NCI-H1105 treated with DMSO at 0.1 percent for 48 hours (cell line): ENCODE results near the gene LRRFIP1.
"Not testable (repeated sequence)": the region's sequence is repeated elsewhere in the genome, so short reads cannot be mapped to it uniquely, and the experiment has no call there.

ENCODE experiments used
- DNase-seq: peaks from one replicate; lab custom pipeline; 2025; lab: John Stamatoyannopoulos, UW

Gene LRRFIP1

DNA sequence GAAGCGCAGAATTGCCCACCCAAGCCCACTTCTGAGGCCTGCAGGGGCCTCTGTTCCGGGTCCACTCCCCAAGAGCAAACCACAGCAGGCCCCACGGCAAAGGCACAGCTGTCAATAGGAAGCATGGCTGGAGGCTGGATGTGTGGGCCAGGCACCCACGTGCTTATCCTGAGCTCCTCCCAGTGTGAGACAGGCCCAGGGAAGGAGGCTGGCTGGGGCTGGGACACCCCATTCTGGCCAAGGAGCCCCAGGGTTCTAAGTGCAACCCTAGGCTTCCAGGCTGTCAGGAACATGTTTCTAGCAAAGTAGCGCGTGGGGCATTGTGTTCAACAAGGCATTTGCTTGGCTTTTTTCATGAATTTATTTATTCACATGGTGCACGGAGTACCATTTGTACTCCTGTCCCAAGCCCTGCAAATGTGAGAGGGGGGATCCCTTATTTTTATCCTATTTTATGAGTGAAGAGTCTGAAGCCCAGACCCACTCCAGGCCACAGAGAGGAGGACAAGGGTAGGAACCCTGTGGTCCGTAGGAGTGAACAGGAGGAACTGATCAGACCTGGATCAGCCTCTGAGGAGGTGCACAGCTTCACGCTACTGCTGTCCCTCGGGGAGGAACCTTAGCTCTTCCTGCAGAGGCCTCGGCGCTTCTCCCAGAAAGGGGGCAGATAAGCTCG, 30.7 kb upstream of the LRRFIP1 start:
- no peak for DNase-seq

DNA sequence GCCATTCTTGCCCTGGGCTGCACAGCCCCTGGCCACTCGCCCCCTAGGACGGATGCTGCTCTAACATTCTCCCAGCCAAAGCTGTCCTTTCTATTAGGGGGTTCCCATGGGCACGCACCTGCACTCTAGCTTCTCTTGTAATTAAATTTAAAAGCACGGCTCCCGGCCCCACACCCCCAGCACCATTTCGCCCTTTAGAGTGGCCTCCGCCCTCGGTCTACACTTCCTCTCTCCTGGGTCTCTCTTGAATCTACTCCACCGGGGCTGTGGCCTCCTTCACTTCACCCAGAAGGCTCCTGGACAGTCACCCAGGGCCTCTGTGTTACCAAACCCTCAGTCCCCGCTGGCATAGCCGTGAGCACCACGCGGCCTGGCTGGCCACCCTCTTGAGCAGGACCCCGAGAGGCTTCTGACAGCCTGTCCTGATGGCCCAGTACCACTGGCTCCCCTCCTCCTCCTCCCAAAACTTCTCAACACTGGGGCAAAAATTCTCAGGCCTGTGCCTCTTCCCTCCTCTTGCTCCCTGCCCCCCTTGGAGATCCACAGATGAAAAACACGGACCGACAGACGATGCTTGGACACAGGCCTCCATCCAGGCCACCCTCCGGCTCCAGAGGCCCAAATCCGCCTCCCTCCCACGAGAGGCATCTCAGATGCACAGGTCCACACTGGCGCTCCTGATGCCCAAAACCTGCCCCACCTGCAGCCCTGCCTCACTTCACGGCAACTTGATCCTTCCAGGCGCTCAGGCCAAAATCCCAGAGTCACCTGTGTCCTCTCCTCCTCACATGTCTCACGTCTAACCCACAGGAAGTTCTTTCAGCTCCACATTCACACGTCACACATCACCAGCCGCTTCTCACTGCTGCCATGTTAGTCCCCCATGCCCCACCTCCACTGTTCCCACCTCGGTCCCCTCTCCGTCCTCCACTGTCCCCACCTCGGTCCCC, 29.9 kb upstream of the LRRFIP1 start:
- no peak for DNase-seq

DNA sequence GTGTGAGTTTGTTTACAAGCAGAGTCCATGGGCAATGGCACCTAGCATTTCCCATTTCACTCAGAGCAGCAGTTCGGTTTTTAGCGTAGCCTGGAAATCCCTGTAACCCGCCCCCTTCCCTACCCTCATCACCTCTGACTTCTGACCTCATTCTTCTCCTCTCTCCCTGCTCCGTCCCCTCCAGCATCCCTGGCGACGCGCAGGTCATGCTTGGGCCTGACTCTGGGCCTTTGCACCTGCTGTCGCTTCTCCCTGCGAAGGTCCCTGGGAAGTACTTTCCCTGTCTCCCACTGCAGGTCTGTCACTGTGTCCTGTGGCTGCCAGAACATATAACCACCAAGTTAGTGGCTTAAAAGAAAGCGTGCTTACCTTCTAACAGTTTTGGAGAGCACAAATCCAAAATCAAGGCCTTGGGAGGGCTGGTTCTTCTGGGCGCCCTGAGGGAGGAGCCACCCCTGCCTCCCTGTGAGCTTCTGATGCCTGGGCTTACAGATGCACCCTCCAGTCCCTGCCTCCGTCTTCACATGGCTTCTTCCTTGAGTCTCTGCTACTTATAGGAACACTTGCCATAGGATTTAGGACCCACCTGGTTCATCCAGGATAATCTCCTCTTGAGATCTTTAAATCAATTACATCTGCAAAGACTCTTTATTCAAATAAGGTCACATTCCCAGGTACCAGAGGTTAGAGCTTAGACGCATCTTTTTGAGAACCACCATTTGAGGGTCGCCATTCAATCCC, 28.7 kb upstream of the LRRFIP1 start:
- no peak for DNase-seq

DNA sequence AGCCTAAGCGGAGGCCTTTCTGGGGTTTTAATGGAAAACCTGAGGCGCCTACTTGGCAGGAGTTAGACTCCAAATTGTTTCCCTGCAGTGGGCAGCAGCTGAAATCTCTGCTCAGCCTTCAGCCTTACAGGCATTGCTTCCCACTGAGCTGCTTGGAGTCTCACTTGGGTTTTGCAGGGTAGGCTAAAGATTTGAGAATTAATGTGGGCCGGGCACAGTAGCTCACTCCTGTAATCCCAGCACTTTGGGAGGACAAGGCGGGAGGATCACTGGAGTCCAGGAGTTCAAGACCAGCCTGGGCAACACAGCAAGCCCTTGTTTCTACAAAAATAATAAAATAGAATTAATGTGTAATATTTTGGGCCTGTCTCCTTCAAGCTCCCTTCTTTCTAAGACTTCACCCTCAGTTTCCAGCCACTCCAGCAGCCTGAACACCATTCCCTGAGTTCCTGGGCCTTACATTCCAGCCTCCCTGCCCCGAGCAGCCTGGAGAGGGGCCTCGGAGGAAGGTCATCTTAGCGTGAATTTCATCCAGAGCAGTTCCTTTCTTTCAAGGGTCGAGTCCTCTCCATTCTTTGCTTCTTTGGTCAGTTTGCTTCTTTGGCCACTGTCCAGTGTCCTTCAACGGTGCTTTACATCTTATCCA, 27.8 kb upstream of the LRRFIP1 start:
- no peak for DNase-seq

DNA sequence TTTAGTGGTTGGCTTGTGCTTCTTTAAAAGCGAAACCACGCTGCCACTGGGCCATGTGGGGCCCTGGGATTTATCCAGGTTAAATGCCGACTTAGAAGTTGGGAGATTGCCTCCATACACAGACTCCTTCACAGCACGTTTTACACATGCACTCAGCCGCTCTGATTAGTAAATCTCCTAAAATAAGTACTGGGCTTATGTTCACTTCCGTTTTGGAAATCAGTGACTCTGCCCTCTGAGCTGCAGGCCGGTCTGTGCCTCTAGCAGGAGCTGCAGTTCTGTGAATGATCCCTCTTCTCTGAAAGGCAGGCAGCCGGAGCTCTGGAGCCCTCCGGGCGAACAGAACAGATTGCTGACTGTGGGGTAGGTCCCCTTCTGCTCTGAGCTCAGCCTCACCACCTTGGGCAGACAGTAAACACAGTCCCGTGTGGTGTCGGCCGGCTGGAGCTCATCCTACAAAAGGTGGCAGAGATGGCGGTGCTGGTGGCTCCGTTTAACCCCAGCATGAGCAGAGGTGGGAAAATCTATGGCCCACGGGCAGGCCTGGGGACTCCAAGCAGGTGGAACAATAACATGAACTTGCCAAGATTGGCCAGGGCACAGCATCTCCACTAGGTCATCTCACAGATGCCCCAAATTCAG, 27.1 kb upstream of the LRRFIP1 start:
- DNase-seq, result no peak

DNA sequence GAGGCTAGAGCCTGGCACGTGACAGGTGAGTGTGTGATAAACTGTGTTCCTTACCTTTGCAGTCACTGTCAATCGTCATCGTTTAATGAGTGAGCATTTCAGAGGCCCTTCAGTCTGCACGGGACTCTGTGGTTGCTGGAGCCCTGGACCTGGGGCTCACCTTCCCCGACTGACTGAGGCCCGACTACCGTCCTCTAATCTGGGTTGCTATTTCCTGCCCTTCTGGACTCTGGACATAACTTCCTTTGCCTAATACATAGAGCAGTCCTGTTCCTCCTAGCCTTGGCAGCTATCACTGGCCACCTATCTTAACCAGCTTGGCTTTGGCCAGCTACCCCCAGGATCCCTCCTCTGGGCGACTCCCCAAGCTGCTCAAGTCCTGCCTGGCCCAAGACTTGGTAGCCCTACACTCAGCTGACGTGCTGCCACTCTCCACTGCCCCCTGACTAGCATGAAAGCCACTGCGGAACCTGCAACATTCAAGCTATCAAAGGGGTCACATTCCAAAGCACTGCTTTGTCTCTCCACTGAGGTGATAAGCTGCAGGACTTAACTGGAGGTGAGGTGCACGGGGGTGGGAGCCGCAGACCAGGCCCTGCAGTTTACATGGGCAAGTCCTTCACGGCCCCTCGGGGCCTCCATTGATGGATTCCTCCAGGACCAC, 25.8 kb upstream of the LRRFIP1 start:
- DNase-seq, result no peak

DNA sequence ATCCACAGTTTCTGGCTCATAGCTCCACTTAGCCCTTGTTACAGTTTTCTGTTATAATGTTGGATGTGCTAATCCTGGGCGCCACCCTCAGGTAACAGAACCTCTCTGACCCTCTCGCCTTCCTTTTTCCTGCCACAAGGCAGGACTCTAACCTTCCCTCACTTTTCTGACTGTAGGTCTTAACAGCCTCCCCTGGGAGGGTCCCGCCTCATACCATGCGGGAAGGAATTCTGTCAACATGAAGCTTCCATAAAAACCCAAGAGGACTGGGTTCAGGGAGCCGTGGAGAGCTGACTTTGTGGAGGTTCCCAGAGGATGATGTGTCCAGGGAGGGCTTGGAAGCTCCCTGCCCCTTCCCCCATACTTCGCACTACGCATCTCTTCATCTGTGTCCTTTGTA, 25.0 kb upstream of the LRRFIP1 start:
- DNase-seq, result no peak

DNA sequence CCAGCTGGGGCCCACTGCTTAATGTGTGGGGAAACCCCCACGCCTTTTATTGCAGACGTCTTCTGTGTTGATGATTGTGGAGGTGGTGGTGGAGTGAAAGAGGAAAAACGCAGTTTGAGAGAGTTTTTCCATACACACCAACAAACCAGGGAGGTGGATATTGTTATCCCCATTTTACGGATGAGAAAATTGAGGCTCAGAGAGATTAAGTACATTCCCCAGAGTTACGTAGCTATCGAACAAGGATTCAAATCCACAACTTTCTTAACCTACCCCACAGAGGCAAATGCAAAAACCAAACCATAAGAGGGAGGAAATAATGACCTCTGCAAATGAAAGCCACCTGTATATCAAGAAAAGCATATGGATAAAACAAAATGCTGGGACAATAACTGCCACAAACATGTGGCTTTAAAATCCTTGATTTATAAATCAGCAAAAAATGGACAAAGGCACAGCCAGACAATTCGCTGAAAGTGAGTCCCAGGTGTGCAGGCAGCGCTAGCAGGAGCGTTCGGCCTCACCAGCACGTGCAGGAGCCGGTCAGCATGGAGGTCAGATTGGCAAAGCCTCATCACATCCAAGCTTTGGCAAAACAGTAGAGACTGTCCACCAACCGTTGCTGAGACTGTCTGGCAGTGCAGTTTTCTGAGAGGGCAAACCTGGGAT, 24.2 kb upstream of the LRRFIP1 start:
- DNase-seq, result no peak

DNA sequence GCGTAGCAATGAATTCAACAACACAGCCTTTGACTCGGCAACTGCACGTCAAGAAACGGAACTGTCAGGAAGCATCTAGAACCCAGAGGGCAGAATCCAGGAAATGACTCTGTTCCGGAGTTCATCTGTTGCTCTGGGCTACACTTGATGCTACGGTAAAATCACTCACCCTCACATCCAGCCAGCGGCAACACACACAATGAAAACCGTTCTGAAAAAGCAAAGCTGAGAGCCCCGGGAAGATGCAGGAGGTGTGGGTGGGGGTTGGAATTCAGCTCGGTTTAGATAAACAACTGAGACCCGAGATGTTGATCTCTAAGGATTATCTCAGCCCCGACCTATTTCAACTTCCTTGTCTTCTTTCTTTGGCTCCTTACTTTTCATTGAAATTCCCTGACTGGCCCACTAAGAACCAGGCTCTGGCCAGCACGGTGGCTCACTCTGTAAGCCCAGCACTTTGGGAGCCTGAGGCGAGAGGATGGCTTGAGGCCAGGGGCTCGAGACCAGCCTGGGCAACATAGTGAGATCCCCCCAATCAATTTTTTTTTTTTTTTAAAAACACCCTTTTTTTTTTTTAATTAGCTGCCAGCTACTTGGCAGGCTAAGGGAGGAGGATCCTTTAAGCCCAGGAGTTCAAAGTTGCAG, 23.5 kb upstream of the LRRFIP1 start:
- DNase-seq, result no peak

DNA sequence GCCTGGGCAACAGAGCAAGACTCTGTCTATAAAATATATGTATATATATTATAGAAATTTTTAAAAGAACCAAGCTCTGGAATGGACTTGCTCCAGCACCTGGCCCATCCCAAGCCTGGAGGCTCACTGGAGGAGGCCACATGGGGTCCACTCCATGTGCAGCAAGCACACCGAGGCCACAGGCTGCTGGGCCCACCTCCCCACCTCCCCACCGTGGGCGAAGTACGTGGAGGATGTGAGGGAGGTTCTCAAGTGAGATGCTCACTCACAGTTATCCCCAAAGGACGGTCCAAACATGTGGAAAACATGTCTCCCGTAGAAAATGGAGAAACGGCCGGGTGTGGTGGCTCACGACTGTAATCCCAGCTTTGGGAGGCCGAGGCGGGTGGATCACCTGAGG, 23.0 kb upstream of the LRRFIP1 start:
- DNase-seq, result no peak

DNA sequence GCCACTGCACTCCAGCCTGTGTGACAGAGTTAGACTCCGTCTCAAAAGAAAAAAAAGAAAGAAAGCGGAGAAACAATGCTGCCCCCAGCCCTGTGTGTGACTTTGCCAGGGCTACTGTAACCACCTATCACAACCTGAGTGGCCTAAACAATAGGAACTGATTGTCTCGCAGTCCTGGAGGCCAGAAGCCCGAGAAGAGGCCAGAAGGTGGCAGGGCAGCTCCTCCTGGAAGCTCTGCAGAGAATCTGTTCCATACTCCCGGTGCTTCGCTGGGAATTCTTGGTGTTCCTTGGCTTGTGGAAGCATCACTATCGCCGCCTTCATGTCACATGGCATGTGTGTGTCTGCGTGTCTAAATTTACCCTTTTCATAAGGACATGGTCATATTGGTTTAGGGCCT, 22.4 kb upstream of the LRRFIP1 start:
- no peak for DNase-seq

DNA sequence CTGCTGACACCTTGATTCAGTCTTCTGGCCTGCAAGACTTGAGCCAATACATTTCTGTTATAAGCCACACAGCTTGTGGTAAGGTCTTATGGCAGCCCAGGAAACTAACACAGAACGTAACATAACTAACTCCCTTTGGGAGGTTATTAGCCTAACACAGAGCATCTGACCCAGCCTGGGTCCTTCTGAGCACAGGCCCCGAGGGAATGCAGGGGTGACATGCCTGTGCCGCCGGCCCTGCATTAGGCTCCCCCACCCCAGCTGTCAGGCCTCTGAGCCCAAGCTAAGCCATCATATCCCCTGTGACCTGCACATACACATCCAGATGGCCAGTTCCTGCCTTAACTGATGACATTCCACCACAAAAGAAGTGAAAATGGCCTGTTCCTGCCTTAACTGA, 20.9 kb upstream of the LRRFIP1 start:
- DNase-seq, result not testable (repeated sequence)

DNA sequence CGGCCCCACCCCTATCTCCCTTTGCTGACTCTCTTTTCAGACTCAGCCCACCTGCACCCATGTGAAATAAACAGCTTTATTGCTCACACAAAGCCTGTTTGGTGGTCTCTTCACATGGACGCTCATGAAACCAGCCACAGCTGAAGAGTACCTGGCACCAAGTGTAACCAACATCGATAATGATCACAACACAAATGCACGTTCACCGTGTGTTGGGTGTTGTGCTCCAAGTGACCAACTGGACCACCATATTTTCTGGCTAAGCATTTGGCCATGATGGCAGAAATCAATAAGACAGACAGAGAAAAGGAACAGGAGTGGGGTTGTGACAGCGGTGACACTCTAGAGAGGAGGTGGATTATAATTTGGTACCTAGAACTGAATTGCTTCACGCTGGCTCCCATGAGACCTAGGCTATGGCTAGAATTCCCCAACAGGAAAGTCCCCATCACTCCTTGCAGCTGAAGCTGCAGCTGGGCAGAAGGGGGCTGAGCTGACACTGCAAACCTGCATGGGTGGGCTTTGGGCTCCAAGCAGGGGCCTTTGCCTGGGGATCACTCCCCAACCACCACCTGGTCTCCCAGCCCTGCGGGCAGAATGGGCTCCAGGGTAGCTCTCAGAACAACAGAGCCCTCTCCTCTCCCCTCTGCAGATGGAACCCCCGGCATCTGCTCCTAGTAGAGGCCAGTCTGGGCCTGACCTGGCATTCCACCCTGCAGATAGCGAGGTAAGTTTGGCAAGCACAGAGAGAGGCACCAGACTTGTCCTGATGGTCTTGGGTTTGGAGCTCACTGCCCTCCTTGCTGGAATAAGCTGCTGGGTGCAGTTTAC, 14.6 kb upstream of the LRRFIP1 start:
- DNase-seq, result no peak

DNA sequence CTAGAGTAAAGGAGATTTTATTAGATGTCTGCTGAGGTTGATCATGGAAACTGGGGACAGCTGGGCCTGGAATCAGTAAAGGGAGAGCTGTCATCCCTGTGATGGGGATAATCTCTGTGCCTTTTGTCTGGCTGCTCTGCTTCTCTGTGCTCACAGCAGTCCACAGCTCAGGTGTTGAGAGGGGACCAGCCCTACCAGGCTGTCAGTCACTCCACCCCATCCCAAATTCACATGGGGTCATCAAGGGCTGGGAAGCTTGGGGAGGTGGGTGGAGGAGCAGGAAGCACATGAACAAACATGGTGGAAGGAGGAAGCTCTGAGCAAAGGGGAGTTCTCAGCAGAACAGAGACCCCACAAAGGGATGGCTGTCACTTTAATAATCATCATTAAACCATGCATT, 13.7 kb upstream of the LRRFIP1 start:
- DNase-seq, result no peak

DNA sequence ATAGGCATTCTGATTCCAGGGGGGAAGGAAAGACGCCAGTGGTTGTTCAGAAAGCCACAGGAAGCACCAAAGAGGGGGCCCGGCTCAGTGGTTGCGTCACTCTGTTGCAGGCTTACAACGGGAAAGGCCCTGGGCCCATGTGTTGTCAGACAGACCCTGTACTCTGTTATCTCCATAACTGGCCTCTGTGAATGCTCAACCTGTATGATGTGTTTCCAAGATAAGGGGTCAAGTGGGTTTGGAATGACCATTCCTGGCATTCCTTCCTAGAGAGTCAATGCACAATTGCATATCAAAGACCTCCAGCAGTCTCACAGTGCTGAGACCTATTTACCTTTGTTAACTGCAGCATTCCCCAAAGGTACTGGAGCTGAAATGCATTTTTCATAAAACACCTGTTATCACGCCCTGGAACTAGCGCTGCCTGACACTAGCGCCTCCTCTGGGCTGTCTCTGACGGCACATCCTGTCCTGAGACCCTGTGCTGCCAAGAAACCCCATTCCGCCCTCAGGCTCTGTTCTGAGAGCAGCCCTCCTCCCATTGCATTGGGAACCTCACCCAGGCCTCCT, 13.2 kb upstream of the LRRFIP1 start:
- DNase-seq, result peak; percentile 37

DNA sequence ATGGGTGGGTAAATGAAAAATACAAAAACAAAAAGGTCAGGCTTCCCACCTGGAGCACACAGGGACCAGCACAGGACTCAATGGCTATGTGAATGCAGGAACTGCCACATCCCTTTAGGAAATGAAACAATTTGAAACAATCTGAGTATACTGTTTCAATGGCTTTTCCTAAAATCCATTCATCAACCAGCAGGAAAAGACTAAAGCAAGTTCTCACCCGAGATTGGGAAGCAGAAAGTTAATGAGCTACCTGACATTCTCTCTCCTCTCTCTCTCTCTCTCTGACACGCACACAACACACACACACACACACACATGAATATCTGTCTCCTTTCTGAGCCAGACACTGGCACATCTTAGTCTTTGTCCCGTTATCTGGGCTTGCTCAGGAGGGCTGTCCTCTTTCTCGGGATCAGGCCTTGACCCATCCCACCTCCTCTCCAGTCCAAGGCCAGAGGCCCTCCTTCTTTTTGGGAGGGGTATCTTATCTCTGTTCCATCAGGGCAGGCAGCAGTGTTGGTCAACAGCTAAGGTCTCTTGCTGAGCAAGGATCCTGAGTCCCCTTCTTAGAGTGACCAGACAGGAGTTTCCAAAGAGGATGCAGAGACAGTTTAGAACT, 11.6 kb upstream of the LRRFIP1 start:
- DNase-seq, result no peak

DNA sequence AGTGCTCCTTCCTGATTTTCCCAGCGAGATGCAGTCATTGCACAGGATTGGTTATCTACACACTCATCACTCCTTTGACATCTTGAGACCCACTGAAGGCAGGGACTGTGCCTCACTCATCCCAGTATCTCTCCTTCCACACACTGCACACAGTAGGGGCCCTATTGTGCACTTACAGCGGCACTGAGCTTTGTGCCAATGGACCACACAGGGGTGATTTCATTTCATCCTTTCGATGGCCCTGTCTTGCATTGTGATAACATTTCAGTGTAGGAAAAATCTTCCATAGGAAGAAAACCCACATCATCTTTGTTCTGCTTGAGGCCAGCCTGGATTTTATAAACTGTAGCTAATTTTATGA, 11.0 kb upstream of the LRRFIP1 start:
- DNase-seq, result no peak
